Measurements from ENCODE around the gene ZNF283.

DNA sequence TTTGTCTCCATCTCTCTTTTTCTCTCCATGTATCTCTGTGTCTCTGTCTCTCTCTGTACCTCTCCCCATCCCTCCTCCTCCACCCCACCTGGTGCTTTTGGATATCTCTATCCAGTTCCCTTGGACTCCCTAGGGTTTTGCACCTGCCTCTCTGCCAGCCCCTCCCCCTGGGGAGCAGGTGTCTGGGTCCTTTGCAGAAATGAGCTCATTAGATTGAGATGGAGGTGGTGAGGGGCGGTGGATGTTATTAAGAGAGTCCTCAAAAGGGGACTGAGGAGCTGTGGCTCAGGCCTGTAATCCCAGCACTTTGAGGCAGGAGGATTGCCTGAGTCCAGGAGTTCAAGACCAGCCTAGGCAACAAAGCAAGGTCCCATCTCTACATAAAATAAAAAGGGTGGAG is 48.5 kb upstream of the ZNF283 start:
- TF ChIP-seq CBX5 (IDR thresholded peaks at IDR 0.05; ENCODE audit: borderline replicate concordance, low read depth) (no peak), ZNF274 (IDR thresholded peaks at IDR 0.05; ENCODE audit: borderline replicate concordance, low read depth, low read length) (no peak), CHD2 (IDR thresholded peaks at IDR 0.05; ENCODE audit: low read depth, low read length) (no peak), ARNT (IDR thresholded peaks at IDR 0.05) (no peak), CEBPB (tag; IDR thresholded peaks at IDR 0.05) (no peak), TBL1XR1 (IDR thresholded peaks at IDR 0.05; ENCODE audit: low read length in 2 of 2) (no peak), ETV5 (CRISPR knock-in tag; IDR thresholded peaks at IDR 0.05; ENCODE audit: low read depth) (no peak), HEY1 (CRISPR knock-in tag; IDR thresholded peaks at IDR 0.05; ENCODE audit: borderline replicate concordance) (no peak), NFIX (CRISPR knock-in tag; IDR thresholded peaks at IDR 0.05; ENCODE audit: low read depth) (no peak), POLR2B (IDR thresholded peaks at IDR 0.05; ENCODE audit: low read depth, partially characterized antibody) (no peak)
- TF ChIP-seq, protein P1, sequence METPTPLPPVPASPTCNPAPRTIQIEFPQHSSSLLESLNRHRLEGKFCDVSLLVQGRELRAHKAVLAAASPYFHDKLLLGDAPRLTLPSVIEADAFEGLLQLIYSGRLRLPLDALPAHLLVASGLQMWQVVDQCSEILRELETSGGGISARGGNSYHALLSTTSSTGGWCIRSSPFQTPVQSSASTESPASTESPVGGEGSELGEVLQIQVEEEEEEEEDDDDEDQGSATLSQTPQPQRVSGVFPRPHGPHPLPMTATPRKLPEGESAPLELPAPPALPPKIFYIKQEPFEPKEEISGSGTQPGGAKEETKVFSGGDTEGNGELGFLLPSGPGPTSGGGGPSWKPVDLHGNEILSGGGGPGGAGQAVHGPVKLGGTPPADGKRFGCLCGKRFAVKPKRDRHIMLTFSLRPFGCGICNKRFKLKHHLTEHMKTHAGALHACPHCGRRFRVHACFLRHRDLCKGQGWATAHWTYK (CRISPR knock-in tag; IDR thresholded peaks at IDR 0.05), result no peak
- TF ChIP-seq, protein P2, sequence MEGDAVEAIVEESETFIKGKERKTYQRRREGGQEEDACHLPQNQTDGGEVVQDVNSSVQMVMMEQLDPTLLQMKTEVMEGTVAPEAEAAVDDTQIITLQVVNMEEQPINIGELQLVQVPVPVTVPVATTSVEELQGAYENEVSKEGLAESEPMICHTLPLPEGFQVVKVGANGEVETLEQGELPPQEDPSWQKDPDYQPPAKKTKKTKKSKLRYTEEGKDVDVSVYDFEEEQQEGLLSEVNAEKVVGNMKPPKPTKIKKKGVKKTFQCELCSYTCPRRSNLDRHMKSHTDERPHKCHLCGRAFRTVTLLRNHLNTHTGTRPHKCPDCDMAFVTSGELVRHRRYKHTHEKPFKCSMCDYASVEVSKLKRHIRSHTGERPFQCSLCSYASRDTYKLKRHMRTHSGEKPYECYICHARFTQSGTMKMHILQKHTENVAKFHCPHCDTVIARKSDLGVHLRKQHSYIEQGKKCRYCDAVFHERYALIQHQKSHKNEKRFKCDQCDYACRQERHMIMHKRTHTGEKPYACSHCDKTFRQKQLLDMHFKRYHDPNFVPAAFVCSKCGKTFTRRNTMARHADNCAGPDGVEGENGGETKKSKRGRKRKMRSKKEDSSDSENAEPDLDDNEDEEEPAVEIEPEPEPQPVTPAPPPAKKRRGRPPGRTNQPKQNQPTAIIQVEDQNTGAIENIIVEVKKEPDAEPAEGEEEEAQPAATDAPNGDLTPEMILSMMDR (IDR thresholded peaks at IDR 0.05 in 2 of 3, conservative IDR thresholded peaks at IDR 0.05 in 1 of 3; ENCODE audit: insufficient read depth in 2 of 3, low read depth in 1 of 3, low read length in 3 of 3), result no peak

Measured in K562 (cell line).